ENCODE data around the gene MAP4K4.
A peak's percentile ranks its signal among the peaks of the same experiment; 100 is the strongest.

Gene MAP4K4

DNA sequence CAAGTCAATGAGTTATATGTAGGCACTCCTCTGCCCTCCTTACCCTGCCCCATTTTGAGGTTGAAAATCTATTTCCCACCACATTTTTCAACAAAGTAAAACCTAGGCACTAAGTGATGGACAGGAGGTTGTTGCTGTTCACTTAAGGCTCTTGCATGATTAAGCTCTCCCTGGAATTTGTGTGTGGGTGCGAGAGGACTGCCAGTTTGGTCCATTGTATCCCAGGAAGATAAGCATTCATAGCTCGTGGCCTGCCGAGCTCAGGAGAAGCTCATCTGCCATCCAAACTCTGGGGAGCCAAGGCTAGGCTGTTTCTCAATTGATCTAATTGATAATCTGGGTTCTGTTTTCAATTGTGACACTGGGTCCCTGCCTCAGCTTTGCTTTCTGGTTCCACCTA is 4.7 kb upstream of the MAP4K4 start:
- no peak for DNase-seq (ENCODE audit: low spot score)

DNA sequence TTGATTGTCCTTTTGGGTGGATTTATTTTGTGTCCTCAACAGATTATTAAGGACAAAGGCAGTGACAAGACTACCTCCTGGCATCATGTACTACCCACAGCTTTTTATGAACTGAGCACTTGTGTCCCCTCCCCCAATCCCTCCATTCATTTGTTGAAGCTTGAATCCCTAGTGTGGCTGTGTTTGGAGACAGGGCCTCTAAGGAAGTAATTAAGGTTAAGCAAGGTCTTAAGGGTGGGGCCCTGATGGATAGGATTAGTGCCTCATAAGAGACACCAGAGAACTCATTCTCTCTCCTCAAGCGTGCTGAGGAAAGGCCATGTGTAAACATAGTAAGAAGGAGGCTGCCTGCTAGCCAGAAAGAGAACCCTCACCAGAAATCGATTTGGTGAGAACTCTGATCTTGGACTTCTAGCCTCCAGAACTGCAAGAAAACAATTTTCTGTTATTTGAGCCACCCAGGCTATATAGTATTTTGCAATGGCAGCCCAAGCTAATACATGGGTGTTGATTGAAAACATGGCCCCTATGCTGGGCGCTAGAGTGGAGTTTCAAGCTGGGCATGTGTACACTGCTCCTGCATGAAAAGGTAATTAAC is 3.4 kb upstream of the MAP4K4 start:
- no peak for DNase-seq (ENCODE audit: low spot score)

DNA sequence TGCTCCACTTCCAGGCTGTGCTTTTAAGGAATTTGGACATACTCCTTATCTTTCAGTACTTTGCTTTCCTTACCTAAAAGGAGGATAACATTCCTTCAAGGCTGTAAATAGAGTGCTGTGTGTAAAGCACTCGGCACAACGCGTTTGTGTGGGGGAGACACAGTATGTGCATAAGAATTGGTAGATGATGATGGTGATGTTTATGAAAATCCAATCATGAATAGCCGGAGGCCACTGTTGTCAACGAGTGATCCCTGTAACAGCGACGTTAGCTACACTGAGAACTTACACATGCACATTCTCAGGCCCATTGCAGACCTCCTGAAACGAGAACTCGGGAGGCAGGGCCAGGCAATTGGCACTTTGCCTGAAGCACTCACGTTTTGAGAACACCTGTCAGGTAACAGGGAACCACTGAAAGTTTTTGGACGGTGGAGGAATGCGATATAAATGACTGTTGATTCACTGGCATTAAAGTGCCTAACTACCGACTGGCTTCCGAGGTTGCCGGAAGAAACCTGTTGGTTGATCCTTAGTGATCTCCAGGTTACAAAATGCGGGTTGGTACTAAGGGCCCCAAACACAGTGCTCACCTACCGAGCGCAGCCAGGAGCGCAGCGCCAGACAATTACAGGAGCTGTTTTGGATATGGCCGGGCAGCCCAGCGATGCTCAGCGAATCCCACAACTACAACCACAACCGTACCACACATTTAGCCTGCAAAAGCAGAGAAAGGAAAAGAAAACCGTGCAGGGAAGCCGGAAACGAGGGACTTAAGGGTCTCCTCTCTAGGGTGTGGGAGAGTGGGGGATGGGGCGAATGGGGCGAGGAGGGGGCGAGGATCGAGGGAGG is 1.0 kb upstream of the MAP4K4 start:
- DNase-seq (ENCODE audit: low spot score): no peak

DNA sequence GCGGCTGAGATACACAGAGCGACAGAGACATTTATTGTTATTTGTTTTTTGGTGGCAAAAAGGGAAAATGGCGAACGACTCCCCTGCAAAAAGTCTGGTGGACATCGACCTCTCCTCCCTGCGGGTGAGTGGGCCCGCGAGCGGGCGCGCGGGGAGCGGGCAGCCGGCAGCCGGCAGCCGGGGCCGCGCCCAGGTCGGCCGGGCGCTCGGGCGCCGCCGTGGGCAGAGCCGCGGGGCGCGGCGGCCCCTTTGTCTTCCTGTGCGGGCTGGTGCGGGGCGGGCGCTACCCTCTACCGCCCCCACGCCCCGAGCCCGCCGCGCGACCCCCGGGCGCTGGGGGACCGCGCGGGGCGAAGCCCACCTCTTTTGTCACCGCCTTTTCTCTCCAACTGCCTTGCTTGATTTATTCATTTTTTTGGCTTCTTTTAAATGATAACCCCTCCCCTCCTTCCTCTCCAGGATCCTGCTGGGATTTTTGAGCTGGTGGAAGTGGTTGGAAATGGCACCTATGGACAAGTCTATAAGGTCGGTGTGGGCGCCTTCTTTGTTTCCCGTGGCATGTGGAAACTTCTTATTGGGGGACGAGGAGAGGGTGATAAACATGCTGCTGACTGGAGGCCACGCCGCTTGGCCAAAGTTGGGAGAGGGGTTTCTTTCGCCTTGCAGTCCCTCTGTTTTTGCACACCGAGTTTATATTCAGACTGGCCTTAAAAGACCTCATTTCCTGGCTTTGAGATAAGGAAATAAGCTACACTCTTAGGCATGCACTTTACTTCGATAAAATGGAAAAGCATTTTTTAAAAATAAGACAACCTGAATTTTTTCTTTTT is 722 bp downstream of the MAP4K4 start:
- peak; percentile 46 for DNase-seq (ENCODE audit: low spot score)

DNA sequence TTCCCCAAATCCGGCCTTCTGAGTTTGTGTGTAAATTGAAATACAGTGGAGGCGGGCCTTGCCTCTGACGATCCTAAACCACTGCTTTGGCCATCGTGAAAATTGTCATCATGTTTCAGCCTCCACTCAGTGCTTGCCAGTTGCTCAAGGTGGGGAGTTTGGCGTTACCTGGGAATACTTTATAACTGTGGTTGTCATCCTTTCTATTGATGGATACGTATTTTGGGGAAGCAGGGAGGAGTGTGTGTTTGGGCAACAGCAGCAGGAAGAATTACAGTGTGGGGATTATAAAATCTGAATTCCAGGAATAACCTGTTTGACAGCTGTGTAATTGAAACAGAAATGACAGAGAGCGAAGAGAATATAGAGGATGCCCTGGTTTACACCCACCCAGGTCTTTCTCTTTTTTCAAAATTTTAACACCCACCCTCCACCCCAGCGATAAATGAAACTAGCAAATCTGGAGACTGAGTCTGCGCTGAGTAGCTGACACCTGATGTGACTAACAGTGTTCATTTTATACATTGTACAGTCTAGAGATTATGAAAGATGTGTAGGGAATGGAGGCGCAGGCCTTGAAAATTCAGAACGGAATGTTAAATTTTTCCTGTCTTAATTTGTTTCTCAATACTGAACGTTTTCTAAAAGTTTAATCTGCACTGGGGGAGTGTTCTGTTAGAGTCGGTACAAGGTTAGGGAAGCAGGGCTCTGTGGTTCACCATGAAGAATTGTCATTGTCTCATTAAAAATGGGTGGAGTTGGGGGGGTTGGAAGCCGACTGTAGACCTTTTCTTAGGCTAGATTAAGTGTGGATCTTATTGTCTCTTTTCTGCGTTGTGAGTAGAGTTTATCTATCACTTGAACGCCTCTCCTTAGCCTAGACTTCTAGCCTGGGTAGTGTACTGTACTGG is 1.6 kb downstream of the MAP4K4 start:
- no peak for DNase-seq (ENCODE audit: low spot score)

DNA sequence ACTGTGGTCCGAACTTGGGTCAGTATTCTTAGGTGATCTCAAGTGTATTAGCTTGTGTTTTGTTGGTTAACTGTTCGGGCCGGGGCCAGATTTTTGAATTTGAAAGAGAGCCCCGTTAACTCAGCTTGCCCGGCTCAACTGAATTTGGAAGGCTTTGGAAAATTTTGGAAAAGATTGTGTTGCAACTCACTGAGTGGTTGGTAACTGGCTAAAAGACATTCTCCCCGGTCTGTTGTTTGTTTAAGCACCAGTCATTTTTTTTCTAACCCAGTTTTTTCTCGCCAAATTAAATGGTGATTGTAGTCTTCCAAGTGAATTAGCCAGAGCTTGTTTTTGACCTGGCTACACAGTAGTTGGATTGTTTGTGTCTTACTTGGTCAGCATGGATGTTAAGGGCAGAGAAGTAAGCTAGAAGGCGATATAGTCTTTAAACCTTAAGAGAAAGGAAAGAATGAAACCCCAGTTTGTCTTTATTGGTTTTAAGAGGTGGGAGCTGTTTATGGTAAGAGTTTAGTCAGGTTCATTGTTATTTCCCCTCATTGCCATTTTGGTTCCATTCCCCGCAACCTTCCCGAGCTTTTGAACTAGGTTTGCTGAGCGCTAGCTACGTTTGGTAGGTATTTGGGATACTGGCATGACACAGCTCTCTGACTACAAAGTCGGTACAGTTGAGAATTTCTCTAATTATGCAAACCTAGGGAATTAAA is 2.4 kb downstream of the MAP4K4 start:
- DNase-seq (ENCODE audit: low spot score): no peak

DNA sequence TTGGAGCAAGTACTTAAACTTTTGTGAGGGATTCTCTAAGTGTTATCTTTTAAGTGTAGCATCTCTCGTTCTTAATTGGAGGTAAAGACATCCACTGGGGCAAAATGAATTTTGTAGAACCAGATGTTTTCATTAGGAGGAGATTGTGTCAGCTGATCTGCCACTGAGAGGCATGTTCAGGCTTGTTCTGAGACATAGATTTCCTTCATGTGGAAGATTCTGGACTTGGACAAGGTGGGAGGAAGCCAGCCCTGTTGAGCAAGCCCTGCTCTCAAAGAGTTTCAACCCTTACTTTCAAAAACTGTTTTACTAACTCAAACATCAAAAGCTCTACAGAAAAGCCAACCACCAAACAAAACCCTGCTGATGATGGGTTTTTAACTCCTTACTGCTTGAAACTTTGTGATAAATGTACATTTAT is 6.5 kb downstream of the MAP4K4 start:
- DNase-seq (ENCODE audit: low spot score): peak; percentile 20

DNA sequence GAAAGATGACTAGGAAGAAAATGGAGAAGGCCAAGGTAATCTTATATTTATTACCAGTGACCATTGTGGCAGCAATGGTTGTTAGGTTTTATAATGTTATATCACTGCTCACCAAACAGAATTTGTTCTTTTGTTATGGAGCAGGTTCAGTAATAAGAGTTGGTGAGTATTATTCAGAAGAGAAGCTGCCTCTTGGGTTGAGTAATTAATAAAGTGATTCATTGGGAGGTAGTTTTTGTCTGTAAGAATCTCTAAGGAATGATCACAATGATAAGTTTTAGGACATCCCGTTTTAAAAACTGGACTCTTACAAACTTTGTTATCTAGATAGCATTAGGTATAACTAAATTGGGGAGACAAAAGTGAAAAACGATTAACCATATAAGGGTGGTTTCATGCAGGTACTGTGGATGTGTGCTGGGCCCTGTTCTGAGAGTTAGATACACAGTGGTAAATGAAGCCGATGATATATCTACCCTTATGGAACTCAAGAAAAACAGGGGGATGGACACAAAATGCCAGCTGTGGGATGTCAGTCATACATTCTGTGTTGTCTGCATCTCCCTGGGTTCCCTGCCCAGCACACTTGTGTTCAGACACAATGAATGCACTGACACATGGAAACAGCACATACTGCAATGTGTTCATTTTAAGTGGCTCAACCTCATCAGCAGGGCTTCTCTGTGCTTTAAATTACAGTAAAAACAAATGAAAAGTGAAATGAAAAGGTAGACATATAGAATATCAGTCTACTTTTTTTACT is 7.5 kb downstream of the MAP4K4 start:
- no peak for DNase-seq (ENCODE audit: low spot score)

DNA sequence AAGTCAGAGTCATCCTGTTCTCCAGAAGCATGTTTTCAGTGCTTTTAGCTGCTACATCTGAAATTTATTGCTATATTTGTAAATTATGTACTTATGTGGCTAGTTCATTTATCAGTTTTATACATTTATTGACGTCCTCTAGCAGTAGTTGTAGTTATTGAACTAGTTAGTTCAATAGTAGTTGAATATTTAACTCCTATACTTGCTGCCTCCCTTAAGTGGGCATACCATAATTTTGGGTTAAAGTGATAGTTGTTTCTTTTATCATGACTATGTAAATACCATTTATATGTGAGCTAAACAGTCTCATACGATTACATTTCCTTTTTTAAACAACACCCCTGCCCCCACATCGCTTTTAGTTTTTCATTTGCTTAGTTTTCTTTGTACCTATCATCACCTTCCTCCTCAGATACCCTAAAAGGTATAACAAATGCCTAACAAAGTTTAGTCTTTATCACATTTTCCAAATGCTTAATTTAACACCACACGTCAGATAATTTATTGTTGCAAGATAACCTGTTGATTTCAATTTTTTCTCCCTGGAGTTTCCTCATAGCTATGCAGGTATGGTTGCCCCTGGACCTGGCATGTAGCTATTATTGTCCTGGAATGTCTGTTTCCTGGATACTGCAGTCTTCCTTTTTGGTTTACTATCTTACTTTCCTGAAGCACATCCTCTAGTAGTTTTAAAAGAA is 8.8 kb downstream of the MAP4K4 start:
- DNase-seq (ENCODE audit: low spot score): no peak

DNA sequence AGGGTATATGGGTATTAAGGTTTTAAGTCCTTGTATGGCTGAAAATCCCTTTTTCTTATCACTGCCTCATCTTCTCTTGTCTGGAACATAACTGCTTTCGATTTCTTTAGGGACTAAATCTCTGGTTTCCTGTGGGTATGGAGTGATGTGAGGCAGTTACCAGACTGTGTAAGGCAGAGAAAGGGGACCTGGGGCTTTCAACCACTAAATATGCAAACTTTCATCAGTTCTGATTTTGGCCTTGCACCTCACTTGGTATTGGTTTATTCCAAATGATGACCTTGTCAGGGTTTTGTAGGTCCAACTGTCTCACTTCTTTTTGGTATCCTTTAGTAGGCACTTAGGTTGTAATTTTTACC is 9.3 kb downstream of the MAP4K4 start:
- DNase-seq (ENCODE audit: low spot score): peak; percentile 43

DNA sequence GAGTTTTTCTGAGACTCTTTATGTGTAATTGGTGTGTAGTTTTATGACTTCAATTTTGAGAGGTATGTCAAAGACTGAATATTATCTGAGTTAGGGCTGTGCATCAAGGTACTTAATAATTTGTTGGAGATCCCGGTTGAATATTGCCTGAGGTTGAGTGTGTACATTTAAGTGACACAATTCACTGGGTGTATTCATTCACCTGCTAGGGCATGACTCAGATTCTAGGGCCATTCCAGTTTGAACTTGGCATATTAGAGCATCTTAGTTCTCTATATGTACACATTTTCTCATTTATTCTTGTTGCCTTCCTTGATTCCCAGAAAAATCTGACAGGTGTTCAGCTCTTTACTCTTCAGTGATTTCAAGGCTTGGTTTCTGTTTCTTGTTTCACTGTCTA is 12.5 kb downstream of the MAP4K4 start:
- DNase-seq (ENCODE audit: low spot score): no peak

DNA sequence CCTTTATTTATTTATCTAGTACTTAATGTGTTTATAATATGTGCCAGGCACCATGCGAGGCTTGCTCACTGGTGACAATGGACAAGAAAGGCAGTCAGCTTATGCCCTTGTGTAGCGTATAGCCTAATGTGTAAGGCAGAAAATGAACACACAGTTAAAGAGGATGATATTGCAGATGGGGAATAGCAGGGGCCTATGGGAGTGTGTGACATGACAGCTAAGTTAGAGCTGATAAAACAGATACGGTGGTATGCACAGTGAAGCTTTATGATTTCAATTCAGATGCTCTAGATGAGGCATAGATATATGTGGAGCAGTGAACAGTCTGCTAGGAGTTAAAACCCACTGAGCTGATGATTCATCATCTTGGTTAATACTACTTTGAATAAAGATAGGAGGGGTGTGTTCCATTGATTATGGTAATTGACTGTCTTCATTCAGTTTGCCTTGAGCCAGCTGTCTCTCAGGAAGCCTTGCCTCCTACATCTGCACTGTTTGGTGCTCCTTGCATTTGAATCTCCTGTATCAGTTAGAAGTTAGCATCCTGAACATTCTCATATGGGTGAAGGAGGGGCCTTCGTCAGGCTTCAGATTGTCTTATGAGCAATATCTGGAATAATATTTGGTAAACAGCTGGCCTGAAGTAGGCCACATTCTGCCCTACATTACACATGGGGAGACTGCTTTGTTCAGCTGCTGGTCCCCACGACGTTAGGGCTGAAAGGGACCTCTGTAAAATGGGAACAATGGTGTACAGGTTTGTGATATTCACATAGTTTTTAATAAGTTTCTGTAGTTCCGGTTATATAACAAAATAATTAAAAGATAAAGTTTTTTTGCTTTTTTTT is 13.2 kb downstream of the MAP4K4 start:
- DNase-seq (ENCODE audit: low spot score): no peak

DNA sequence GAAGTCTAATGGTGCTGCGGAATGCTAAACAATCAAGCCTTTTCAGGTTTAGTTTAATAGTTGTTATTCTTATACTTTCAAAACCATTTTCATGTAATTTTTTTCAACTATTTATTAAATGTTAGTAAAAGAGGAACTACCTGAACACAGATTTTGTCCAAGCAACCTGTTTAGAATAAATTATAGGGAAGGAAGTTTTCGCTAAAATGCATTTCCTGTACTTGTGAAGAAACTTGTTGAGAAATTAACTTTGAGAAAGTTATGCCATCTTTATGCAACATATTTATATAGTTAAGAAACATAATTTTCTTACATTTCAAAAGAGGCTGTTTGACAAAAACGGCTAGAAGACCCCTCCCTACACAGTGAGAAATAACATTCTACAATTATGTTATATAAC is 16.6 kb downstream of the MAP4K4 start:
- DNase-seq (ENCODE audit: low spot score): no peak

DNA sequence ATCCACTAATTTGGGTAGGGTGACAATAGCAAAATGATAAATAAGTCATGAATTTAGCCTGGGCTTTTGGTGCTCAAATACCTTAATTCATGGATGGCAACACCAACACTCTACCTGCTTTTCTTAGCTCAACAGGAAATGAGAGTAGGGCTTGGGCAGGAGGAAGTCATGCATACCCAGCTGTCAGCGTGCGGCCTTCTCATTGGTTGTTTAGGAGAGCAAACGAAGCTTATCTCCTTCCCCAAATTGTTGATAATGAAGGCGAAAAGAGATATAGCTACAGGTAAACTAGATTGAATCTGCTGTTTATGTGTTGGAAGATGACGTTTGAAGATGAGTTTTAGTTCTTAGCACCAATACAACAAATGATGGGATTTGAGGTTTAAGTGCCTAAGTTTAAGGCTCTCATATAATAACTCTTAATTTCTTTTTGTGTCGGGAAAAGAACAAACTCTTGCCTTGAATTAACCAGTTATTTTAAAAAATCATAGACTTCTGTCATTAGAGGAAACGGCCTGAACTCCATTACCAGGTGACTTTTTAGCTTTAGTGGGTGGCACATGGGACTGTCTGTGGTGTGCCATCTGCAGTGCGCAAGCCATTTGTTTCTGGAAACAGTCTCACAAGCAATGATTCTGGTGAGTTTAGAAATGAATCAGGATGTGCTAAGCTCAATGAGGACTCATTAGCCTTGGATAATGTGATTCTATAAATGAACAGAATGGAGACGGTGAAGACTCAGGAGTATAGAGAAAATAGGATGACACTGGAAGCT is 19.8 kb downstream of the MAP4K4 start:
- peak; percentile 88 for DNase-seq (ENCODE audit: low spot score)

DNA sequence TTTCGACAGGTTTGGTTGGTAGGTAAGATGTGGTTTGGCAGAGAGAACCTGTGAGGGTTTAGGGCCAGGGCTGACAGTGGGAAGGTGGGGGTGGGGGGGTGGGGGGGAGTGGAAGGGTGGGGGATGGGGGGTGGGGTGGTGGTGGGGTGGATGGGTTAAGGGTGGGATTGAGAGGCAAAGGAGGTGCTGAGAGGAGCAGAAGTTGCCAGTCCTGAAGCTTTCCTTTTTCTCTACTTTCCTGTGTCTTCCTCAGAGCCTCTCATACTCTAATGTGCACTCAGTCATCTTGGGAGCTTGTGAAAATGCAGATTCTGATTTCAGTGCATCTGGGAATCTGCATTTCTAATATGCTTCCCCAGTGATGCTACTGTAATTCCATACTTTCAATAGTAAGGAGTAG is 21.0 kb downstream of the MAP4K4 start:
- no peak for DNase-seq (ENCODE audit: low spot score)

DNA sequence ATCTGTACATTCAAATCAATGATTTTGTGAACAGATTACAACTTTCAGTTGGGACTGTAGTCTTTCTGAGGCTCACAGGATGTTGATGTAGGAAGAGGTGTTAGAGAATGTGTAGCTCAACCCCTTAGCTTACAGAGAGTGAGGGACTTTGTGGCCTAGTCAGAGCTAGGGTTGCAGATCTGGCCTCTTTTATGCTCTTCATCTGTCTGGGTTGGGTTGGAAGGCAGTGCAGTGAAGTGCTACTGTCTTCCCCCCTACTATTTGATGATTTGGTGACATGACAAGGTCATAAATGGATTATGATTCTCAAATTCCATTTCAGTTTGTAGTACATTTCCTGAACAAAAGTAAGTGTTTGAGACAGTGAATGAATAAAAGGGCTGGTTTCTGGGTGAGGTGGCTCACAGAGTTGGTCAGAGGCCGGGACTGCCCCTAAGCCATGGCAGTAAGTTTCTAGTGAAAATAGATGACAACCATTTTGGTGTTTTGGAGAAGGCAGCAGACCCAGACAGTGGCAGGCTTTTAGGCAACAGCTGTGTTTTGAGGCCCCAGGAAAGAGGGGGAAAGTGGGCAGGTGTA is 21.6 kb downstream of the MAP4K4 start:
- DNase-seq (ENCODE audit: low spot score): no peak

DNA sequence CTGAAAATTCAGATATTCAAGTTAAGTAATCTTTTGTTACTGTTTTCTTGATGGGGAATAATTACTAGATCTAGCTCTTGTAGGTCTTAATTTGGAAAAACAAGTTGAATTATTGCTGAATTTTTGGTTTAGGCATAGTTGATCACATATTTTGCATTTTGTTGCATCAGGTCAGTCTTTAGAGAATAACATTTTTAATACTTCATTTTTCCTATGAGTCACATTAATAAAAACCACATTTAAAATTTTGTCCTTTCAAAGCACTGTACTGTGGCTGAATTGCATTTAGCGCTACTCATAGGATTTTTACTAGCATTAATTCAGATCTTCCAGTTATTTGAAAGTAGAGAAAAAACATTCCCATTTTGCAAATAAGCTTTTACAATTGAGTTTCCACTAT is 23.2 kb downstream of the MAP4K4 start:
- DNase-seq (ENCODE audit: low spot score): no peak

DNA sequence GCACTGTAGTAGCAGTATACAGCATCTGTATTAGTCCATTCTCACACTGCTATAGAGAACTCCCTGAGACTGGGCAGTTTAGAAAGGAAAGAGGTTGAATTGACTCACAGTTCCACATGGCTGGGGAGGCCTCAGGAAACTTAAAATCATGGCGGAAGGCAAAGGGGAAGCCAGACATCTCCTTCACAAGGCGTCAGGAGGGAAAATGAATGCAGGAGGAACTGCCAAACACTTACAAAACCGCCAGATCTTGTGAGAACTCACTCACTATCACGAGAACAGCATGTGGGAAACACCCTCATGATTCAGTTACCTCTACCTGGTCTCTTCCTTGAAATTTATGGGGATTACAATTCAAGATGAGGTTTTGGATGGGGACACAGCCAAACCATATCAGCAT is 25.4 kb downstream of the MAP4K4 start:
- DNase-seq (ENCODE audit: low spot score): no peak
